ENCODE results near the gene PPP4R2. TPM values are rescaled to one million over a fixed set of nuclear protein-coding genes. Genes with fewer than 3 reads are reported as not detected.

PPP4R2 gene
- total and polyA plus RNA-seq, 12 donors = 9.8 to 75.4 (median 47.9) TPM

- no peak for DNase-seq
- 82 to 86% methylated on average over 3 of the region's 3 CpGs for WGBS, 2 donors
- no peak for ATAC-seq
- Histone ChIP-seq H3K36me3 (no peaks in the 10 kb centered on the region), H3K9me3 (no peaks in the 10 kb centered on the region), H3K4me3 (no peak overlapping the region), H3K4me1 (no peaks in the 10 kb centered on the region), H3K27ac (no peak overlapping the region), H3K27me3 (no peaks in the 10 kb centered on the region)
- intact Hi-C loops (cut with DNase I) = loop anchor here in 4 of 10 donors (2.0 to 10.0 kb wide), 4 partner anchors 325 to 738 kb away; no protein-coding TSS in a partner anchor
- TF ChIP-seq CTCF (IDR thresholded peaks at IDR 0.05) = no peak
These were observed 110.6 kb downstream of the PPP4R2 start for GRCh38 chr3:73107215-73107614.

GRCh38 chr3:73107676-73108187 lies 111.1 kb downstream of the PPP4R2 start:
- Histone ChIP-seq H3K27ac (no peak overlapping the region), H3K36me3 (no peaks in the 10 kb centered on the region), H3K9me3 (no peaks in the 10 kb centered on the region), H3K4me1 (no peaks in the 10 kb centered on the region), H3K4me3 (no peak overlapping the region), H3K27me3 (no peaks in the 10 kb centered on the region)
- 78 to 87% methylated on average over 5 of the region's 5 CpGs for WGBS, 2 donors
- intact Hi-C loops (cut with DNase I) = loop anchor here in 4 of 10 donors (2.0 to 10.0 kb wide), 4 partner anchors 325 to 737 kb away; no protein-coding TSS in a partner anchor
- DNase-seq (no peak), ATAC-seq (no peak)
- no peak for TF ChIP-seq CTCF (IDR thresholded peaks at IDR 0.05)

- Histone ChIP-seq H3K36me3 (no peaks in the 10 kb centered on the region), H3K4me1 (no peaks in the 10 kb centered on the region), H3K27ac (no peak overlapping the region), H3K9me3 (no peaks in the 10 kb centered on the region), H3K27me3 (no peaks in the 10 kb centered on the region), H3K4me3 (no peak overlapping the region)
- intact Hi-C loops (cut with DNase I) = loop anchor here in 4 of 10 donors (5.0 to 10.0 kb wide), 3 partner anchors 324 to 736 kb away; no protein-coding TSS in a partner anchor
- TF ChIP-seq CTCF (IDR thresholded peaks at IDR 0.05) = no peak
- ATAC-seq = no peak
- 92 to 94% methylated on average over 3 of the region's 3 CpGs for WGBS, 2 donors
- no peak for DNase-seq
These were observed 112.1 kb downstream of the PPP4R2 start for GRCh38 chr3:73108750-73109149.

GRCh38 chr3:73110530-73110929 lies 113.9 kb downstream of the PPP4R2 start:
- ATAC-seq = no peak
- H3K27ac ChIP-seq = no peak overlapping the region

More at GRCh38 chr3:73110530-73110929, 113.9 kb downstream of the PPP4R2 start:
- no peak for DNase-seq
- no peak for TF ChIP-seq CTCF (IDR thresholded peaks at IDR 0.05)
- Histone ChIP-seq H3K27me3 (no peaks in the 10 kb centered on the region), H3K4me3 (no peak overlapping the region), H3K36me3 (no peaks in the 10 kb centered on the region), H3K9me3 (no peaks in the 10 kb centered on the region), H3K4me1 (no peaks in the 10 kb centered on the region)
- 86% methylated on average over 20 of the region's 20 CpGs for WGBS, 2 donors
- intact Hi-C loops (cut with DNase I) = no loop called here
